T-helper 22 cell (primary cell): Measurements from ENCODE around the gene NET1.
"Not testable (repeated sequence)": the region's sequence is repeated elsewhere in the genome, so short reads cannot be mapped to it uniquely, and the experiment has no call there.

Experiments used
- DNase-seq: peaks from one replicate; pipeline ENCODE4 v3.0.0-alpha.2; 2020; ENCODE audit warnings: low read depth

Gene NET1, protein sequence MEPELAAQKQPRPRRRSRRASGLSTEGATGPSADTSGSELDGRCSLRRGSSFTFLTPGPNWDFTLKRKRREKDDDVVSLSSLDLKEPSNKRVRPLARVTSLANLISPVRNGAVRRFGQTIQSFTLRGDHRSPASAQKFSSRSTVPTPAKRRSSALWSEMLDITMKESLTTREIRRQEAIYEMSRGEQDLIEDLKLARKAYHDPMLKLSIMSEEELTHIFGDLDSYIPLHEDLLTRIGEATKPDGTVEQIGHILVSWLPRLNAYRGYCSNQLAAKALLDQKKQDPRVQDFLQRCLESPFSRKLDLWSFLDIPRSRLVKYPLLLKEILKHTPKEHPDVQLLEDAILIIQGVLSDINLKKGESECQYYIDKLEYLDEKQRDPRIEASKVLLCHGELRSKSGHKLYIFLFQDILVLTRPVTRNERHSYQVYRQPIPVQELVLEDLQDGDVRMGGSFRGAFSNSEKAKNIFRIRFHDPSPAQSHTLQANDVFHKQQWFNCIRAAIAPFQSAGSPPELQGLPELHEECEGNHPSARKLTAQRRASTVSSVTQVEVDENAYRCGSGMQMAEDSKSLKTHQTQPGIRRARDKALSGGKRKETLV

DNA sequence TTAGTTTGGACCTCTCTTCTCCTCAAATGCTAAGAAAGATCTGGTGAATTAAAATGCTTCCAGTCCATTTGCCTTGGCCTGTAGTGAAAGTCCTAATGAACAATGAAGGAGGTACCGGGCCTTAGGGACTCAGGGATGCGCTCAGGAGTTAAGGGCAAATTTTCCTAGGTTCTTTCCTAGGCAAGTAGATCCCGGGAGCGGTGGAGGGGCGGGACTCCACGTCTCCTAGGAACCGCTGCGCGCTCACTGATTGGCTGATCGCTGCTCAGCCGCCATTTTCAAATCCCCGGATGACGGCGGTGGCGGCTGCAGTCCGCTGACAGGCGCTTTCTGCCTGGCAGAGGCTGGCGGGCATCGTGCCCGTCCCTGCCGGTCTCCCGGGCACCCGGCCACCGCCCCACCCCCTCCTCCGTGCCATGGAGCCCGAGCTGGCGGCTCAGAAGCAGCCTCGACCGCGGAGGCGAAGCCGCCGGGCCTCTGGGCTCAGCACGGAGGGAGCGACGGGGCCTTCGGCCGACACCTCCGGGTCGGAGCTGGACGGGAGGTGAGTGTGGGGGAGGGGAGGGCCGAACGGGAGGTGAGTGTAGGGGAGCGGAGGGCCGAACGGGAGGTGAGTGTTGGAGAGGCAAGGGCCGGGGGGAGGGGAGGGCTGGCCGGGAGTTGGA, at the start of gene NET1:
Gene NET1, plus strand, starts transcription at position 281 of the 665 bp plus-strand sequence. Its CDS starts 136 bp downstream, at position 417.
- peak; percentile 27 for DNase-seq

GRCh38 chr10:5362873-5363272, 49.5 kb upstream of the NET1 start:
- DNase-seq, result no peak

- no peak for DNase-seq
Measured at GRCh38 chr10:5364374-5364773, 48.0 kb upstream of the NET1 start.

DNA sequence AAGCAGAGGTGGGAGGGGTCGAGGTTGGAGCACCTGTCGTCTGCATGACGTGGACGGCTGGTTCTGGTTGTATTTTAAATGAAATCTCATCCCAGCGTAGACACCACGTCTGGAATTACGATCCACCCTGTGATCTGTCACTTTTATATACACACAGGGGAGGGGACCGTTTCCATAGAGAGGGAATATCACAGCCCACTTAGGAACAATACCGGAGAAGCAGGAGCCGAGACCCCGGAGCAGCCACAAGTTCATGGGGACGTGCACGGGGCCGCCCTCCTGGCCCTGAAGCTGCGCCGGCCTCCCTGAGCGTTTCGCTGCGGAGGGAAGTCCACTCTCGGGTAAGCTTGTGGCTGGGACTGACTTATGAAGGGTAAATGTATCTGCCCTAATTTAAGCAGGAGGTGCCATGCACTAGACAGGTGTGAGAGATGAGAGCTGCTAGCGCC, 47.4 kb upstream of the NET1 start, which contains the start of gene UCN3:
Gene UCN3, plus strand, starts transcription at position 77 of the 449 bp plus-strand sequence. CDS start 8,755 bp downstream, outside the sequence.
- no peak for DNase-seq

DNA sequence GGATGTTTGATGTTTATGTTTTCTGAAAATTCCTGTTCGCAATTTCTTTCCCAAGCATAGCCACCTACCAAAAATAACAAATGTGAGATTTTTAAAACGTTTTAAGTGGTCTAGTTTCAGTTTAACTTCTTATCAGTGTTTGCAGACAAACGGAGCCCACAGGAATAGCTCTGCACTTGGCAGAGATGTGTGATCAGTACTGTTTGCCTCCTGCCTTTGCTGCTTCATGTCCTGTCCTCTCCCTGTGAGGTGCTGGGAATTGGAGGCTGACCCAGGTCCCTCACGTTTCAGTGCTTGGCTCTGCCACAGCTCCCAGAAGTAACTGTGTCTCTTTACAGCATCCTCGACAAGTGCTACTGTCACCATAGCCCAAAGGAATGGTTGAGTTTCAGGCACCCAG, 46.4 kb upstream of the NET1 start:
- no peak for DNase-seq

DNA sequence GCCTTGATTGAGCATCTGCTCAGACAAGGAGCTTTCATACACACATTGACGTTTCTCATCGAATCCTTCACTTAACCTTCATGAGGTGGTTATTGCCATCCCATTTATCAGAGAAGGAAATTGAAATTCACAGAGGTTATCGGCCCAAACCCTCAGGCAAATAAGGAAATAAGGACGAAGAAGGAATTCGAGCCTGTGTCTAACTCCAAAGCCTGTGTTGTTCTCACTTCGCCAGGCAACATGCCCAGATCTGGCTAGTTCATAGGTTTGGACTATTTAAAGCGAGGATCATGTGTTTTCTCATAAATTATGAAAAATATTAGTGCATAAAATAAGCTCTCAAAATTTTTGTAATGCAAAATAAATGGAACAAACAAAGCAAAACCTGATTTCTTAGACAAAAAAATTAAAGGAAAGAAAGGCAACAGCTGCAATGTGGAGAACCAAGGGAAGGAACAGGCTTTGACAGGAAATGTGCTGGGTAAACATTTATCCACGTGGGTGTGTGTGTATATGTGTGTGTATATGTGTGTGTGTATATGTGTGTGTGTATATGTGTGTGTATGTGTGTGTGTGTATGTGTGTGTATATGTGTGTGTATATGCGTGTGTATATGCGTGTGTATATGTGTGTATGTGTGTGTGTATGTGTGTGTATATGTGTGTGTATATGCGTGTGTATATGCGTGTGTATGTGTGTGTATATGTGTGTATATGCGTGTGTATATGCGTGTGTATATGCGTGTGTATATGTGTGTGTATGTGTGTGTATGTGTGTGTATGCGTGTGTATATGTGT, 42.8 kb upstream of the NET1 start:
- no peak for DNase-seq

DNA sequence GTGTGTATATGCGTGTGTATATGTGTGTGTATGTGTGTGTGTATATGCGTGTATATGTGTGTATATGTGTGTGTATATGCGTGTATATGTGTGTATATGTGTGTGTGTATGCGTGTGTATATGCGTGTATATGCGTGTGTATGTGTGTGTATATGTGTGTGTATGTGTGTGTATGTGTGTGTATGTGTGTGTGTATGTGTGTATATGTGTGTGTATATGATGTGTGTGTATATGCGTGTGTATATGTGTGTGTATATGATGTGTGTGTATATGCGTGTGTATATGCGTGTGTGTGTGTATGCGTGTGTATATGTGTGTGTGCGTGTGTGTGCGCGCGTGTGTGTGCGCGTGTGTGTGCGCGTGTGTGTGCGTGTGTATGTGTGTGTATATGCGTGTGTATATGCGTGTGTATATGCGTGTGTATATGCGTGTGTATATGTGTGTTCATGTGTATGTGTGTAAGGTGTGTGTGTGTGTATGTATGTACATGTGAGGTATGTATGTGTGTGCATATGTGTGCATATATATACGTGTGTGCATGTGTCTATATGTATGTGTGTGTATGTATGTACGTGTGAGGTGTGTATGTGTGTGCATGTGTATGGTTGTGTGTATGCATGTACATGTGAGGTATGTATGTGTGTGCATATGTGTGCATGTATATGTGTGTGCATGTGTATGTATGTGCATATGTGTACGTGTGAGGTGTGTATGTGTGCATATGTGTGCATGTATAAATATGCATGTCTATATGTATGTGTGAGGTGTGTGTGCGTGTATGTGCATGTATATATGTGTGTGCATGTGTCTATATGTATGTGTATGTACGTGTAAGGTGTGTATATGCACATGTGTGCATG, 41.6 kb upstream of the NET1 start:
- no peak for DNase-seq

GRCh38 chr10:5373307-5373706, 39.0 kb upstream of the NET1 start:
- DNase-seq, result no peak

DNA sequence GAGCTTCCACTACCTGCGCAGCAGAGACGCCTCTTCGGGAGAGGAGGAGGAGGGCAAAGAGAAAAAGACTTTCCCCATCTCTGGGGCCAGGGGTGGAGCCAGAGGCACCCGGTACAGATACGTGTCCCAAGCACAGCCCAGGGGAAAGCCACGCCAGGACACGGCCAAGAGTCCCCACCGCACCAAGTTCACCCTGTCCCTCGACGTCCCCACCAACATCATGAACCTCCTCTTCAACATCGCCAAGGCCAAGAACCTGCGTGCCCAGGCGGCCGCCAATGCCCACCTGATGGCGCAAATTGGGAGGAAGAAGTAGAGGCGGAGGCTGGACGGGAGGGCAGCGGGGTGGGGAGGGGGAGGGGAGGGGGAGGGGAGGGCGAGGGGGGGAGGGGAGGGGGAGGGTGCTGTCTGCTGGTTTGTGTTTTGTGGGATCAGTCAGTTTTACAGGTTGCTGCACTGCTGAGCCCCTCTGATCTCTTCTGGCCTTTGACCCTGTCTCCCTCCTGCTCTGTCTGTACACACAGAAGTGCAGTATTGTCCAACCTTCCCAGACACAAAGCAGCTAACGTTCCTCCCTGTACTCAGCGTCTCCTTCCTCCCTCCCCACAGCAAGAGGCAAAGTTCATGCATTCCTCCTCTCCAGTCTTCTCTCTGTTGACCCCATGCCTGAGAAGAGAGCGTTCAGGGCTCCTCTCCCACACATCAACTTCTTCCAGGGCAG, 38.3 kb upstream of the NET1 start:
- no peak for DNase-seq

- no peak for DNase-seq
Measured at GRCh38 chr10:5376450-5376849, 35.9 kb upstream of the NET1 start.

DNA sequence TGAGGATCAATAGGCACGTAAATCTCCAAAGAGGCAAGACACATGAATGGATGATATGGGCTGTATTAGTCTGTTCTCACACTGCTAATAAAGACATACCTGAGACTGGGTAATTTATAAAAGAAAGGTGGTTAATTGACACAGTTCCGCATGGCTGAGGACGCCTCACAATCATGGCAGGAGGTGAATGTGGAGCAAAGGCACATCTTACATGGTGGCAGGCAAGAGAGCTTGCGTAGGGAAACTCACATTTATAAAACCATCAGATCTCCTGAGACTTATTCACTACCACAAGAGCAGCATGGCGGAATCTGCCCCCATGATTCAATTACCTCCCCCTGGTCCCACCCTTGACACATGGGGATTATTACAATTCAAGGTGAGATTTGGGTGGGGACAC, 33.2 kb upstream of the NET1 start:
- not testable (repeated sequence) for DNase-seq

DNA sequence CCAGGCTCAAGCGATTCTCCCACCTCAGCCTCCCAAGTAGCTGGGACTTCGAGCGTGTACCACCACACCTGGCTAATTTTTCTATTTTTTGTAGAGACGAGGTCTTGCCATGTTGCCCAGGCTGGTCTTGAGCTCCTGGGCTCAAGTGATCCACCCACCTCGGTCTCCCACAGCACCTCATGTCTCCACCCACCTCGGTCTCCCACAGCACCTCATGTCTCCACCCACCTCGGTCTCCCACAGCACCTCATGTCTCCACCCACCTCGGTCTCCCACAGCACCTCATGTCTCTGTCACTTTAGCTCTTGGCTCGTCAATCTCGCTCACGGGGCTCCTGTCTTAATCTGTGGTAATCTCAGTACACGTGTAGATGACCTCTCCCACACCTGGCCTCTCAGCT, 32.0 kb upstream of the NET1 start:
- not testable (repeated sequence) for DNase-seq

- DNase-seq, result no peak
Measured at GRCh38 chr10:5381187-5381586, 31.2 kb upstream of the NET1 start.

GRCh38 chr10:5385224-5385623, 27.1 kb upstream of the NET1 start:
- DNase-seq, result no peak

- DNase-seq, result no peak
Measured at GRCh38 chr10:5387169-5387568, 25.2 kb upstream of the NET1 start.

DNA sequence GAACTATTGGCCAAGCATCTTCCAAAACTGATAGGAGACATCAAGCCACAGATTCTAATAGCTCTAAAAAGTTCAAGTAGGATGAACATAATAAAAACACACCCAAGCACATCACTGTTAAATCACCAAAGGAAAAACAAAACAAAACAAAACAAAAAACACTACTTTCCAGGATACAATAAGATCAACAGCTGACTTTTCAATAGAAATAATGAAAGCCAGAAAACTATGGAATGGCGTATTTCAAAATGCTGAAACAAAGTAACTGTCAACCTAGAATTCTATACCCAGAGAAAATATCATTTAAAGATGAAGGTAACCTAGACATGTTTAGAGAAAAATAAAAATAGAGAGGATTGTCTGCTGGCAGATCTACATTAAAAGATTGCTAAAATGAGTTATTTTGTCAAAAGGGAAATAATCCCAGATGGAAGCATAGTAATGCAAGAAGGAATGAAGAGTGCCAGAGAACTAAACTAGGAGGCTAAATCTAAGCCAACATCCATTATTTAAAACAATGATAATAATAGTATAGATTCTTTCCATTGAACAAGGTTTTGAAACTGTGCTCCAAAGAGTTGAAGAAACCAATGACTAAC, 21.7 kb upstream of the NET1 start:
- no peak for DNase-seq

DNA sequence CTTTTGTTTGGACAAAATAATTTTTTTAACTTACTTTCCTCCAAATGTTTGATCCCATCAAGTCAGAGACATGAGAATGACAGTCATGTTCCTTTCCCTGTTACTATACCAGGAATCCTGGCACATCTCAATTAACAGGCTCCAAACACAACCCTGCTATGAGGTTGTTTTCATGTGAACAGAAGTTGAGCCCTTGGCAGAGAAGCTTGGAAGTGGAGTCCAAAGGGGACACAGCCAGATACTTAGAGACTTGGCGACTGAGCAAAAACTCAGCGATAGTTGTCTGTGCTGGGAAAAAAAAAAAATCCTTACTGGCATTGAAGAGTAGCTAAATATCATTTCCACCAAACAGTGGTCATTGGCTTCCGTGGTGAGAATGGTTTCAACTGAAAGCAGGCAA, 20.6 kb upstream of the NET1 start:
- DNase-seq, result no peak

DNA sequence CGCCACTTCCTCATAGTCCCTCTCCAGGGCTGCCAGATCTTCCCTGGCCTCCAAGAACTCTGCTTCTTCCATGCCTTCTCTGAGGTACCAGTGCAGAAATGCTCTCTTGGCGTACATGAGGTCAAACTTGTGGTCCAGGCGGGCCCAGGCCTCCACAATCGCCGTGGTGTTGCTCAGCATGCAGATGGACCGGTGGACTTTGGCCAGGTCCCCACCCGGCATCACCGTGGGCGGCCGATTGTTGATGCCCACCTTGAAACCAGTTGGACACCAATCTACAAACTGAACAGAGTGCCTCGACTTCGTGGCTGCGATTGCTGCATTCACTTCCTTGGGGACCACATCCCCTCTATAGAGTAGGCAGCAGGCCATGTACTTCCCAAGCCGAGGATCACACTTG, 18.8 kb upstream of the NET1 start:
- DNase-seq, result no peak

DNA sequence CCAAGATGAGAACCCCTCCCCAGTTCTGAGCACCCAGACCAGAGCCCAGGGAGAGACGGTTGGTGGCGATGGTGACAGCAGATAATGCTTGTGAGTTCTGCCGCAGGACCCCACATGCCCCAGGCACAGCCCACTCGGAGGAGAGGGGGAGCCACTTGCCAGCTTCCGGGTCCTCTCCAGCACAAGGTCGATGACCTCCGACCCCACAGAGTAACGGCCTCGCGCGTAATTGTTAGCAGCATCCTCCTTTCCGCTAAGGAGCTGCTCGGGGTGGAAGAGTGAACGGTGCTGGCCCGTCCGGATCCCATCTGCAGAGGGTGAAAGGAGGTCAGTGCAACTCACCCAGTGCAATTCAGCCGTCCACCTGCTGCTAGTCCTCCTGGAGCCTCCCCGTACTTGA, 17.2 kb upstream of the NET1 start:
- no peak for DNase-seq
